Measurements from ENCODE around the gene NGFR.

The NGFR gene

GRCh38 chr17:49514071-49514721 lies 19.1 kb downstream of the NGFR start:
- Histone ChIP-seq H3K27me3 (no peaks in the 10 kb centered on the region), H3K4me1 (peaks cover 26% of the 10 kb centered on the region), H3K9me3 (no peaks in the 10 kb centered on the region), H3K4me3 (ENCODE audit: low read depth, low read length) (no peak overlapping the region), H3K36me3 (no peaks in the 10 kb centered on the region)
- DNase-seq: peak; percentile 55
- peak; percentile 56 for TF ChIP-seq CTCF (IDR thresholded peaks at IDR 0.05; ENCODE audit: low read depth, low read length)

DNA sequence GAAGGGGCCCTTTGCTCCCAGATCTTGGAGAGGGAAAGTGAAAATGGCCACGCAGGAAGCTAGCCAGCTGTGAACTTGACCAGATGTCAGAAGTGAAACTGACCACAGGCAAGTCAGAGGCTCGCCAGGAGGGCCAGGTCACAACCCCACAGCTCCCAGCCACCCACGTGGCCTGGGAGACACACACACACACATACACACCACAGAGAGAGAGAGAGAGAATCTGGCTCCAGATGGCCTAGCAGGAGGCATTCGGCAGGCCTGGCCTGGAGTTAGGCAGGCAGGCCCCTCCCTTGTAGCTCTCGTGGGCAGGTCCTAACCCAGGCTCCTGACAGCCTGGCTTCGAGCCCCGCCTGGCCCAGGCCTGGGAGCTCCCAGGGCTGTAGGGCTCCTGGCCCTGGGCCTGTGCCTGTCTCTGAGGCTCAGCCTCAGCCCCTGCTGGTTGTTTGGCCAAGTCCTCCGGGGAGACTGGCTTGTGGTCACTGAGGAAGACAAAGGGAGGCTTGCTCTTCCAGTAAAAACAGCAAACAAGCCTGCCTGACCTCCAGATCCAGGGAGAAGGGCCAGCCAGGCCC lies 20.2 kb downstream of the NGFR start:
- peak; percentile 95 for DNase-seq
- H3K4me1 ChIP-seq: peaks cover 31% of the 10 kb centered on the region
- no peaks in the 10 kb centered on the region for H3K27me3 ChIP-seq
- no peaks in the 10 kb centered on the region for H3K9me3 ChIP-seq
- no peaks in the 10 kb centered on the region for H3K36me3 ChIP-seq
- H3K4me3 ChIP-seq (ENCODE audit: low read depth, low read length): no peak overlapping the region
- peak; percentile 44 for TF ChIP-seq CTCF (IDR thresholded peaks at IDR 0.05; ENCODE audit: low read depth, low read length)

DNA sequence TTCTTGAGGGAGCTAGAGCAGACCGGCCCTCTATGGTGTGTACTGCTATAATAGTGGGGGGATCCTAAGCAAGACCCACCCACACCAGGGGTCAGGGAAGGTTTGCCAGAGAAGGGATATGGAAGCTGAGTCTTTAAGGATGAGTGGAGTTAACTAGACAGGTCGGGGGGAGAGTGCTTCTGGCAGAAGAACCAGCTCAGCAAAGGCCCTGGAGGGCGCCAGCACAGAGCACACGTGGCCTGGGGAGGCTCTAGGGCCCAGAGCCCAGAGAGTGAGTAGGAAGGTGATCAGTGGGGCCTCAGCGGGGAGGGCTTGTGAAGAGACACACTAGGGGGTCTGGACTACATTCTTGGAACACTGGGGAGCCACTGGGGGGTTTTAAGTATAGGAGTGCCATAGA lies 21.1 kb downstream of the NGFR start:
- no peaks in the 10 kb centered on the region for H3K9me3 ChIP-seq
- H3K27me3 ChIP-seq: no peaks in the 10 kb centered on the region
- no peak for DNase-seq
- no peak overlapping the region for H3K4me3 ChIP-seq (ENCODE audit: low read depth, low read length)
- H3K36me3 ChIP-seq: no peaks in the 10 kb centered on the region
- TF ChIP-seq CTCF (IDR thresholded peaks at IDR 0.05; ENCODE audit: low read depth, low read length): 0 out of 2 replicates have a peak, but pooled peaks have one; percentile 2
- H3K4me1 ChIP-seq: peaks cover 31% of the 10 kb centered on the region

GRCh38 chr17:49518346-49519078 lies 23.4 kb downstream of the NGFR start:
- no peak for TF ChIP-seq CTCF (IDR thresholded peaks at IDR 0.05; ENCODE audit: low read depth, low read length)
- H3K36me3 ChIP-seq: no peaks in the 10 kb centered on the region
- H3K27me3 ChIP-seq: no peaks in the 10 kb centered on the region
- no peaks in the 10 kb centered on the region; the same call in 1 of the 2 replicates for H3K9me3 ChIP-seq
- DNase-seq: no peak
- no peak overlapping the region for H3K4me3 ChIP-seq (ENCODE audit: low read depth, low read length)
- H3K4me1 ChIP-seq: peaks cover 33% of the 10 kb centered on the region

DNA sequence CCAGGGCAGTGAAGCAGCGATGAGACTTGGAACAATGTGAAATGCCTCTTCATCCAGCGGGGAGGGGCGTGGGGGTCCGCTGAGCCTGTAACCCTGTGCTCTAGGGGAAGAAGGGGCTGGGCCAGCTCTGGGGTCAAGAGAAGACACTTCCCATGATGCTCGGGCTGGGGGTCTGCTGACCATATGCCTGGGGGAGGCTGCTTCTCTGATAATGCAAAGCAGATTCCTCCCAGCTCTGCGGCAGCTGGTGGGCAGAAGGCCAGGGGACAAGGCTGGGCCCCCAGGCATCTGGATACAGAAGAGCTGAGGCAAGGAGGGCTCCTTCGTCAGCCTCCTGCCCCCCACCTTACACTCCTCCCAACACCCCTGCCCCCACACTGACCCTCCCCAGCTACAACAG lies 24.7 kb downstream of the NGFR start:
- Histone ChIP-seq H3K4me3 (ENCODE audit: low read depth, low read length) (no peak overlapping the region), H3K9me3 (no peaks in the 10 kb centered on the region; the same call in 1 of the 2 replicates), H3K27me3 (no peaks in the 10 kb centered on the region), H3K4me1 (peaks cover 28% of the 10 kb centered on the region), H3K36me3 (no peaks in the 10 kb centered on the region)
- DNase-seq: peak; percentile 80
- TF ChIP-seq CTCF (IDR thresholded peaks at IDR 0.05; ENCODE audit: low read depth, low read length): no peak
